ENCODE data around the gene CNPY2.
"Not testable (repeated sequence)": the region's sequence is repeated elsewhere in the genome, so short reads cannot be mapped to it uniquely, and the experiment has no call there.

Gene CNPY2

DNA sequence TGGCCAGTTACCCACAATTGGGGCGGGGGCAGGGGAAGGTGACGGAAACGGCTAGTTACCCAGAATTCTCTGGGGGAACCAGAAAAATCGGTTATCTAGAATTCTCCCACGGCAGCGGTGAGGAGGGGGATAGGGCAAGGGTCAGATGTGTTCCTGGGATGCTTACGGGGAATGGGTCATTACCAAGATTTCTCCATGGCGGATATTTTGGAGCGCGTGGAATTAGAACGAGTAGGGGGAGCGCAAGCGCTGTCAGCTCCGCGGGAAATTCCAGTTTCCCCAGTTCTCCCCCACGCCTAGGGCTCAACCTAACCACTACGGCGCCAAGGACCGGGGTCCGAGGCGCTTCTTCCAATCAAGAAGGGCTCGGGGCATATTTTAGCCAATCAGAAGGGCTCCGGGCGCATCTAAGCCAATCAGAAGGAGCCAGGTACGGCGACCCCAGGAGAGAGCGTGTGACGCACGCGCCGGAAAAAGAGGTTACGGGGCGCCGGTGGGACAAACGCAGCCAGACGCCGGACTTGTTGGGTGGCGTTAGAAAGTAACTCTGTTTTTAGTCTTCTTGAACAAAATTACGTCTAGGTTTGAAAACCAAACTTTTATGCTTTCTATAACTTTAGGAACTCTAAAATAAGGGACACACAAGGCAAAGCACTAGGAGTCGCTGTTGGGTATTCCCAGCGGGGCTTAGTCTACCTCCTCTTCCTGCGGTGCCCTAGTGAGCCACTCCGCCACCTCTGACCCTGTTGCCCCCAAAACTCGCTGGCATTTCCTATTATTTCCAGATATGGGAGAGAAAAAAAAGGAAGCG, 18.1 kb upstream of the CNPY2 start, which contains the start of gene PAN2:
PAN2 (minus strand) TSS at position 322 of the 811 bp plus-strand sequence. CDS start 906 bp downstream, outside the sequence.
- DNase-seq (ENCODE audit: low read depth), result peak; percentile 98

DNA sequence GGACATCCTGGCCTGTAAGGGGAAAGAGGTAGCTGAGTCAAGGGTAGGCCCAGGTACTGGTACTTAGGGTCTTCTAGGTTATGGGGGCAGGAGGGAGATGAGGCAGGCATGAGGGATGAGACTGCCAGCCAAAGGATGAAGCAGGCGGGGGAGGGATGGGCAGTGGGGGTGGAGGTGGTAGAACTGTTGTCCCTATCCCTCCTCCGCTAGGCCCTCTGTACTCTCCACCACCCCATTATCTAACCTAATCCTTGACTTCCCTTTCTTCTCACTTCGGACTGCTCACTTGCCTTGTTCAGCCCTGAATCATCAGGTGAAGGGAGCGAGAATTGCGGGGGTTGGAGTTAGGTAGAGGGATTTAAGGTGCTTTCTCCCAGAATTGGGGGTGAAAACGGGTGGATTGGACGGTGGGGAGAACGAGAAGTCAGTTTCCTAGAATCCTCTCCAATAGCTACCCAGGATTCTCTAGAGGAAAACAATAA, 17.4 kb upstream of the CNPY2 start:
- DNase-seq (ENCODE audit: low read depth), result no peak

DNA sequence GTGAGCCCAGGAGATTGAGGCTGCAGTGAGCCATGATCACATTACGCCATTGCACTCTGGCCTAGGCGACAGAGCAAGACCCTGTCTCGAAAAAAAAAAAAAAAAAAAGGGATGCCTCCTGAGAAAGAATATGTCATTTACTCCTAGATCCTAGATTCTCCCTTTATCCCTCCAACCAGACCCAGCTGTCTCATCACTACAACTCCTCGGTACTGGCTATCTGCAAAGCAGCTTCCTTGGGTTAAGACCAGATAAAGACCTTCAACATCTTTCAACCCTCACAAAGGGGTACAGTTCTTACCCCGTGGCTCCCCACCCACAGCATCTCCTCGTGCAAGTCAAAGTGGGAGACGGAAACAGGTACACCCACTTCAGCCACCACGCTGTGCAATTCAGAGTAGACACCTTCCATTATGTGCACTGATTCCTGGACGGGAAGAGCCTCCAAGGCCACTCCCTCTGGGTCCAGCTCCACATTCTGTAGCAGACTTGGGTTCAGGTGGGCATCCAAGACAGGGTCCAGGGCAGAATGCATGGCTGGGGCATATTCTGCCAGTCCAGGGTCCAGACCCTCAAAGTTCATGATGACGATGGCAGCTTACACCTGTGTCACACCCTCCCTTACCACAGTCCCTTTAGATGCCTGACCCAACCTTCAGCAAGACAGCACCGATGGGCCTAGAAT, 16.9 kb upstream of the CNPY2 start:
- DNase-seq (ENCODE audit: low read depth), result no peak

DNA sequence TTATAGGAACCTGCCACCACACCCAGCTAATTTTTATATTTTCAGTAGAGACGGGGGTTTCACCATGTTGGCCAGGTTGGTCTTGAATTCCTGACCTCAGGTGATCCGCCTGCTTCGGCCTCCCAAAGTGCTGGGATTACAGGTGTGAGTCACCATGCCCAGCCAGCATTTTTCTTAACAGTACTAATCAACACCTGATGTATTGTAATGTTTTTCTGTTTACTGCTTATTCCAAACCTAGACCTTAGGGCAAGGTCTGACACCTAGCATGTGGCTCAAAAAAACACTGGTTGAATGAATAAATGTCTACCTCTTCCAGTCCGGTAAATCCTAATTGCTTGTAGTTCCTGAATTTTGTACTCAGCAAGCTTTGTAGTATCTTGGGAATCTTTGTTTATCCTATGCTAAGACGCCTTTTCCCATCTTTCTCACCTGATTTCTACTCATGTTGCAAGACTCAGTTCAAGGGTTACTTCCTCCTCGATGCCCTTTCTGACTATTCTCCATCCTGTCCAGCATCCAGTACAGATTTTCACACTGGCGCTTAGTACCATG, 15.2 kb upstream of the CNPY2 start:
- DNase-seq (ENCODE audit: low read depth), result no peak

DNA sequence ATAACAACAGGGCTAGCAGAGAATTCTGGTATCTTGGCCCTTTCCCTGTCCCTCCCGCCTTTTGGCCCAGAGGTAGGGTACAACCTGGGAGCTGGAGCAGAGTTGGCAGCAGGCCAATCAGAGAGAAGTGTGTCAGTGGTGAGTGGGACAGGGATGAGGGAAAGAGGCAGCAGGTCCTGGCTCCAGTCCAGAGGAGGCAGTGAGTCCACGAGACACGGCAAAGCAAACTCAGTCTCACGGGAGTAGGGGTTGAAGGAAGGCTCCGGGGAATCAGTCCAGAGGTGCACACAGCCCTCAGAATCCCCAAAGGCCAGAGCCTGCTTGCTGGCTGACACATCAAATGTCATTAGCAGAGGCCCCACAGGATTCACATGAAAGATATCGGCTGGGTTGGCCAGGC, 10.7 kb upstream of the CNPY2 start:
- no peak for DNase-seq (ENCODE audit: low read depth)

DNA sequence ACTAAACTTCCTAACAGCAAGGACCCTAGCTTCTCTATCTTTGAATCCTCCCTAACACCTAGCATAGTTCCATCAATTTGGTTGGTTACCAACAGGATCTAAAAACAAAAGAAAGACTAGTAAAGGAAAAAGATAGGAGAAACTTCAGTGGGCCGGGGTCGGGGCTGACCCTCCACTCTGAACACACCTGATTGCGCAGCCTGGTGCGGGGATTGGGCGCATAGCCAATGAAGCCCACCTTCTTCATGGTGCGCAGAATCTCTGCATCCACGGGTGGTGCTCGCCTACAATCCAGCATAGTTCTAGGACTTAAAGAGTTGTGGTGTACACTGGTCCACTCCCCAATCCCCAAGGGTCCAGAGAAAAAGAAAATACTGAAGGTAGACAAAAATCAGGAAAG, 10.3 kb upstream of the CNPY2 start:
- no peak for DNase-seq (ENCODE audit: low read depth)

DNA sequence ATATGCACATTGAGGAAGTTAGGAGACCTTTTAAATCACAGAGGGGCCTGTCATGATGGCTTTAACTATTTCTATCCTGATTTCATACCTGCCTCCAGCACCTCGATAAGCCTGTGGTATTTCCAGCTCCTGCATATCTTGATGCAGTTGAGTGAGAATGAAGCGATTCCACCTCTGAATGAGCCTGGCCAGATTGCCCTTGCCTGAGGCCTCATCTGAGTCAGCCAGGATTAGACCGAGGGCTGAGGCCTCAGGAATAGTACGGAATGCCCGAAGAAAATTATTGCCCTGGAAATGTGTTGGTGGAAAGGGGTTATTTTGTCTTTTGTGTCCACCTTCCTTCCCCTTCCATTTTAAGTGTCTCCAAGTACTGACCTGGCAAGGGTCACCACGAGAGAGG, 8.4 kb upstream of the CNPY2 start:
- DNase-seq (ENCODE audit: low read depth), result no peak

DNA sequence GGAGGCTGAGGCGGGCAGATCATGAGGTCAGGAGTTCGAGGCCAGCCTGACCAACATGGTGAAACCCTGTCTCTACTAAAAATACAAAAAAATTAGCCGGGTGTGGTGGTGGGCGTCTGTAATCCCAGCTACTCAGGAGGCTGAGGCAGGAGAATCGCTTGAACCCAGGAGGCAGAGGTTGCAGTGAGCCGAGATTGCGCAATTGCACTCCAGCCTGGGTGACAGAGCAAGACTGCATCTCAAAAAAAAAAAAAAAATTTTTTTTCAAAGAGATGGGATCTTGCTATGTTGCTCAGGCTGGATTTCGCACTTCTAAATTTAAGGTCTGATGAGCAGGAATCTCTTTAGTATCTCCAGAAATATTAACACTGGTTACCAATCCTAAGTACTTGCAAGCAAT, 5.8 kb upstream of the CNPY2 start:
- DNase-seq (ENCODE audit: low read depth), result not testable (repeated sequence)

DNA sequence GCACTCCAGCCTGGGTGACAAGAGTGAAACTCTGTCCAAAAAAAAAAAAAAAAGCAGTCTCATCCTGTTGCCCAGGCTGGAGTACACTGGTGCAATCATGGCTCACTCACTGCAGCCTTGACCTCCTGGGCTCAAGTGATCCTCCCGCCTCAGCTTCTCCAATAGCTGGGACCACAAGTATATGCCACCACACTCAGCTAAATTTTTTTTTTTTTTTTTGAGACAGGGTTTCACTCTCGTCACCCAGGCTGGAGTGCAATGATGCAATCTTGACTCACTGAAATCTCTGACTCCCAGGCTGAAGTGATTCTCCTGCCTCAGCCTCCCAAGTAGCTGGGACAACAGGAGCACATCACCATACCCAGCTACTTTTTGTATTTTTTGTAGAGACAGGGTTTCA, 5.2 kb upstream of the CNPY2 start:
- peak; percentile 42 for DNase-seq (ENCODE audit: low read depth)

DNA sequence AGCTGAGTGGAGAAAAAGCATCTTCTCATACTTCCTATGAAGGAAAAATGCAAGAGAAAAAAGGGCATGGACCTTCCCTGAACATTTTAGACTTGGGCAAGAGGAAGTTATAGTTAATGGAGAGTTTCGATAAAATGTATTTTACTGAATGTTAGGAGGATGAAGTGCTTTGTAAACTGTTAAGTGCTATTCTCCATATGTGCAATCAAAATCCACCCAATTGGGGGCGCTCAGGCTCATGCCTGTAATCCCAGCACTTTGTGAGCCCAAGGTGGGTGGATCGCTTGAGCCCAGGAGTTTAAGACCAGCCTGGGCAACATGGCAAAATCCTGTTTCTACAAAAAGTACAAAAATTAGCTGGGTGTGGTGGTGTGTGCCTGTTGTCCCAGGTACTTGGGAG, 1.9 kb upstream of the CNPY2 start:
- no peak for DNase-seq (ENCODE audit: low read depth)

DNA sequence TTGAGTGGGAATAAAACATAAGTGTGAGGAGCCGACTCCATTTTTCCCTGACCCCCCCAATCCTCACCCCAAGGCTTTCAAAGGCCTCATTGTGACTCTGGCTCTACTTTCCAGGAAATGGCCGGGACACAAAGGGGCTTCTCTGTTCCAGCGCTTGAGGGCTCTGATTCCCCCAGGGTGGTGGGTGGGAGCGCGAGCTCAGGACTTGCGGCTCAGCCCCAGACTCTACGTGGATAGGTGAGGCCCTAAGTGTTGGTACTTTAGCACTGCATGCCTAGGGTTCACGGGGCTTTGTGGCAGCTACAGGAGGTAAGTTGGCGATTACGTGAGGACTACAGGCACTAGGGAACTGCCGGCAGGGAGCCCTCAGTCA, 553 bp downstream of the CNPY2 start:
- DNase-seq (ENCODE audit: low read depth), result peak; percentile 16

DNA sequence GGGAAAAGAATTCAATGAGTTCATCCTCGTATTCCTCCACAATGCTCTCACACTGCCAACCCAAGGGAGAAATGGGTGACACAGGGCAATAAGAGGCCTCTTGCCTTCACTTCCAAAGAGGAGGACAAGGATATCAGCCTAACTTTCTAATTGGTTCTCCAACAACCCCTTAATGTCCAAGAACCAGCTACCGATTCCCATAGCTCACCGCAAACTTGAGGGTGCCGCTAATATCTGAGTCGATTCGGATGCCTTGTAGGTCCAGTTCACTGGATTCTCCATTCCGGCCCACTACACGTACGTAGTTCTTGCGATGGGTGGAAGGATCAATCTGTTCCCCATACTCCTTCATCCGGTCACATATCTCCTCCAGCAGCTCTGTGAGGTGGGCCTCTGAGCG, 4.8 kb downstream of the CNPY2 start:
- DNase-seq (ENCODE audit: low read depth), result no peak

DNA sequence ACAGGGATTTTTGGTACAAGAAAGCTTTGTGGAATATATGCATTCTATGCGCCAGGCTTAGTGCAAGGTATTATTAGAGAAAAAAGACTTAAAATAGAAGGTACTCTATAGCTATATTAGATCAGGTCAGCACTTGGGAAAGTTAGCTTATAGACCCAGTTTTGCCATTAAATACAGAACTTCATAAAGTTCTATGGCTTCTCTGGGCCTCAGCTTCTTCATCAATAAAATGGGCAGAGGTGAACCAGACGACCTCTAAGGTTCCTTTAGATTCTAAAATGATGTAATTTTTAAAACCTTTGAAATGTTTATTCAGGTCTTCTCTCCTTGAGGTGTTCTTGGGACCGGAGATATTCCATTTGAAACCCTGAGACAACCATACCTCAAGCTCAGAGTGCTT, 7.1 kb downstream of the CNPY2 start:
- DNase-seq (ENCODE audit: low read depth), result no peak

DNA sequence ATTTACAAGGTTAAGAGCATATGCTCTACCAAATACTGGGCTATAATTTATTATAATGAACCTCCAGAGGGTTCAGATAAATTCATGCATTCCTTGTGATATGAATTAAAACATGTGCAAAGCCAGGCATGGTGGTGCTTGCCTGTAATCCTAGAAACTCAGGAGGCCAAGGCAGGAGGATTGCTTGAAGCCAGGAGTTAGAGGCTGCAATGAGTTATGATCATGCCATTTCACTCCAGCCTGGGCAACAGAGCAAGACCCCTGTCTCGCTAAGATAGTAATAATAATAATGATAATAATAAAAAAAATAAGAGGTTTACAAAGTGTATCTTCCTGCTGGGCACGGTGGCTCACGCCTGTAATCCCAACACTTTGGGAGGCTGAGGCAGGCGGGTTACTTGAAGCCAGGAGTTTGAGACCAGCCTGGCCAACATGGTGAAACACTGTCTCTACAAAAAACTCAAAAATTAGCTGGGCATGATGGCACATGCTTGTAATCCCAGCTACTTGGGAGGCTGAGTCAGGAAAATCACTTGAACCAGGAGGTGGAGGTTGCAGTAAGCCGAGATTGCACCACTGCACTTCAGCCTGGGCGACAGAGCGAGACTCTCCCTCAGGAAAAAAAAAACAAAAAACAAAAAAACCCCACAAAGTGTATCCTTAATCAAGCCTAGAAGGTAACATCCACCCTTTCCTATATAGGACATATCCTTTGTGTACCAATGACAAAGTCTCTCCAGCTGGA, 8.4 kb downstream of the CNPY2 start:
- no peak for DNase-seq (ENCODE audit: low read depth)

DNA sequence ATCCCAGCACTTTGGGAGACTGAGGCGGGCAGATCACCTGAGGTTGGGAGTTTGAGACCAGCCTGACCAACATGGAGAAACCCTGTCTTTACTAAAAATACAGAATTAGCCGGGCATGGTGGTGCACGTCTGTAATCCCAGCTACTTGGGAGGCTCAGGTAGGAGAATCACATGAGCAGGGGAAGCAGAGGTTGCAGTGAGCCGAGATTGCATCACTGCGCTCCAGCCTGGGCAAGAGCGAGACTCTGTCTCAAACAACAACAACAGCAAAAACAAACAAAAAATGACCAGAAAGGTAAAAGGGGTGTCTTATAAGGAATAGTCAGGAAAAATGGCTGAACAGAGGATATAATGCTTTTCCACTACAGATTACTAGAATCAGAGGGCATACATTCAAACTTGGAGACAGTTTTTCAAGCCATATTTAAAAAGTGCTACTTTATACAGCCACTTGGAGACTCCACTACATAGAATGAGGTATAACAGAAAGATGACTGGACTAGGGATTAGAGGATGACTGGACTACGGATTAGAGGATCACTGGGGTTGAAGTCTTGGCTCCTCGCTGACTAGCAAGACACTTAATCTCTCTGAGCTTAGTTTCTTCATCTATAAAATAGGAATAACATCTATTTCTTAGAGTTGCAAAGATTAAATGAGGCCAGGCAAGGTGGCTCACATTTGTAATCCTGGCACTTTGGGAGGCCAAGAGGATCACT, 10.8 kb downstream of the CNPY2 start:
- DNase-seq (ENCODE audit: low read depth), result no peak

DNA sequence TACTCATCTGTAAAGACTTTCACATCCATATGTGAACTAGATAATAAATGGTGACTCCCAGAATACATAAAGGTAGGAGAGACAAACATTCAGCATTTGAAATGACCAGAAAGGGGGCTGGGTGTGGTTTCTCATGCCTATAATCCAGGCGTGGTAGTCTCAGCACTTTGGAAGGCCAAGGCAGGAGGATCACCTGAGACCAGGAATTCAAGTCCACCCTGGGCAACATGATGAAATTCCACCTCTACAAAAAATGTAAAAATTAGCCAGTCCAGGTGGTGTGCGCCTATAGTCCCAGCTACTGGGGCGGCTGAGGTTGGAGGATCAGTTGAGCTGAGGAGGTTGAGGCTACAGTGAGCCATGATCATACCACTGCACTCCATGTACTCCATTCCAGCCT, 11.5 kb downstream of the CNPY2 start:
- DNase-seq (ENCODE audit: low read depth), result no peak

DNA sequence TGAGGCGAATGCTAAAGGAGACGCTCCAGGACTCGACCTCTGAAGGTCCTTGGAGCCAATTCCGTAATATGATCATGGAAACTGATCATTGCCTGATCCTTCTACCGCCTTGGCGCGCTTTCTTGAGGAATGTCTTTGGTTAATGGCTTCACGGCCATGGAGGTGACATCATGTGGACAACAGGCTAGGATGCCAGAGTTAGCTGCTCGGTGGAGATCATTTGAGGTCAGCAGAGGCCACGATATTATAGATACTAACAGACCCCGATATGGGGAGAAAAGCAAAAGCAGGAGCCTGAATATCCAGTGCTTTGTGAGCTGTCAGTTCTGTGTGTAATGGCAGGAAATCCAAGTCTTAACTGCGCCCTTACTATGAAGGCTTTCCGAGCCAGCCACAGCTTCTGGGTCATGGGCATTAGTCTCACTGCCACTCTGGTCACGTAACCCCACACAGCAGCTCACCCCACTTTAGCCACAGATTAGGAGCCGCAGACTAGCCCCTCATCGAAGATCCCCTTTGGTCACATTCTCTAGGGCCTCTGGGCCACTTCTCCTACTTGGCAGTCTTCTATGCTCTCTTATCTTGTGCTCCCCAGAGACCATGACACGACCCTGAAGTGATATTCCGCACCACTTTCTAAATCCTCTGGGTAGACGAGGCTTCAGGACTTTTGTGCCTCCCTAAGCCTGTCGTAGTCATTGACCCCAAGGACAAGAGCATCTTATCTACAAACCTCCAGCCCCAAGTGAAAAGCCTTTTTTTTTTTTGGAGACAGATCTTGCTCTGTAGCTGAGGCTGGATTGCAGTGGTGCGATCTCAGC, 14.9 kb downstream of the CNPY2 start:
- no peak for DNase-seq (ENCODE audit: low read depth)

DNA sequence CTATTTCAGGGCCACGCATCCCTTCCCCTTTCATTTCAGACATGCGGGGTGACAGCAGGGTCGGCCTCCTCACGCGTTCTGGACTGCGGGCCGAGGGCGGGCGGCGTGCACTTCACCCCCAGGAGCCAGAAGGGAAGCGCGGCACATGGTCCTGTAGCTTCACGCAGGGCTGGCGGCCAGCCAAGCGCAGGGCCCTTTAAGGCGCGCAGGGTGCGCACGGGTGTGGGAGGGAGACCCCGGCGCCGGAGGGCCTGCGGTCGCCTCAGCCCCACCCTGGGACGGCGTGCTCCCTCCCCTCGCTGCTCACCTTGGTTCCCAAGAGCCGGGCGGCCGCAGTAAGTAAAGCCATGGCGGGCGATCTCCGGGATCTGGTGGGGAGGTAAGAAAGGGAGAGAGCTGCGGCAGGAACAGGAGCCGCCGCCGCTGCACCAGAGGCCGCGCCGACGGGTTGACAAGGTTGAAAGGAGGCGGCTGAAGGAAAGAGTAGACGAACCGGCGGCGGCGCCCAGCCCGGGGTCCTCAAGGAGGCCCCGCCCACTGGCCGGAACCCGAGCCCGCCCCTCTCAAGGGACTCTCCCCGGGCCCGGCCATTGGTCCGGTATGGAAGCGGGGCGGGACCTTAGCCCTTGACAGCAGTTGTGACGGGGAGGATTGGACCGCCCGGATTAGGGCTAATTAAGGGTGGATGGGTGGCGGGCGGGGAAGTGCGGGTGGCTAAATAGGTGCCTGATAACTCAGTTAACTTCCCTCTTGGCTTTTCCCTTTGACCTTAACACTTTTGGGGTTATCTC, 15.7 kb downstream of the CNPY2 start, which contains the start of gene CS:
CS (minus strand) TSS at position 478 of the 791 bp plus-strand sequence; CDS start at position 349, 129 bp downstream.
- DNase-seq (ENCODE audit: low read depth), result peak; percentile 98

DNA sequence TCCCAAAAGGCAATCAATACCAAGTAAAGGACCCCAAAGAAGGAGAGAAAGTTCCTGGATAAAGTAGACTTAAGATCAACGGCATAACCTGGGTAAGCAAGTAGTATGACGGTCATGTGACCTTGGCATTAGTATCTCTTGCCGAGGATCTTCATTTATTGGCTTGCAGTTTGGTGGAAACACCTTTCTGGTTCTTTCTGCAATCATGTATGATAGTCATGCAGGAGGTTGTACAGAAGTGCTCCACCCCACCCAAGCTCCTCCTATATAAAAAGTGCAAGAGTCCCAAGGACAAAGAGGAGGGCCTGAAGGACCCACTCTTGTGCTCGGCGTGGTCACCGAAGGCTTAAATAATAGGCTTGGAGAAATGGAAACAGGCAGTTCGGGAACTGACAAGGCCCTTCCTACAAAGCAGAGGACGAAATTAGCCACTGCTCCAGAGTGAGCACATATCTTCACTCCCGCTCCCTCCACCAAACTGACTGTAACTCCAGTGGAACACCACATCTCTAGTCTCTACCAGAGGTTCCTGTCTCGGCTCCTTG, 16.4 kb downstream of the CNPY2 start:
- no peak for DNase-seq (ENCODE audit: low read depth)

DNA sequence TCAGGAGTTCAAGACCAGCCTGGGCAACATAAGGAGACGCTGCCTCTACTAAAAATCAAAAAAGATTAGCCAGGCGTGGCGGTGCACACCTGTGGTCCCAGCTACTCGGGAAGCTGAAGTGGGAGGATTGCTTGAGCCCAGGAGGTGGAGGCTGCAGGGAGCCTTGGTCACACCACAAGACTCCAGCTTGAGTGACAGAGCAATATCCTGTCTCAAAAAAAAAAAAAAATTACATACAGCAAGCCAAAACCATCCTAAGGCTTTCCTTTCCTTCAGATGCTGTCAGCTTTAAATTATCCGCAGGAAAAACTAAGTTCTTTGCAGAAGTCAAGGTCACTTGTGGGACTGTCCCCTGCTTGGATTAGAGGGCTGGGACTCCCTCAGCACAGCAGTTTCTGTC, 17.0 kb downstream of the CNPY2 start:
- no peak for DNase-seq (ENCODE audit: low read depth)
